GM12878 (cell line): ENCODE measurements around the gene C1QL4.

Experiments
- CHD1 ChIP-seq: IDR thresholded peaks from 2 replicates; pipeline ENCODE4 v1.6.1; 2012; ENCODE audit warnings: low read depth, low read length, improper control_type of control experiment
- EP300 ChIP-seq, 2 experiments: fragments of 150-350 bp in 1 of 2; IDR thresholded peaks; 2 replicates each; pipeline ENCODE4 v1.6.1; 2011 to 2012; ENCODE audit warnings: low read depth in 2 of 2, low read length in 2 of 2, borderline replicate concordance in 1 of 2, improper control_type of control experiment in 1 of 2, inconsistent platforms in 1 of 2; ENCODE audit not compliant: control insufficient read depth in 1 of 2
- FOS ChIP-seq: IDR thresholded peaks from 3 replicates; pipeline ENCODE4 v1.6.1; 2011; ENCODE audit warnings: borderline replicate concordance; ENCODE audit not compliant: insufficient read length; ENCODE audit errors: extremely low read depth
- MAX ChIP-seq: IDR thresholded peaks from 2 replicates; pipeline ENCODE4 v1.6.1; 2012; ENCODE audit warnings: low read depth, low read length, improper control_type of control experiment
- NKRF ChIP-seq: fragments of 450-650 bp; conservative IDR thresholded peaks from 2 replicates; pipeline ENCODE4 v1.6.1; 2017; ENCODE audit warnings: mild to moderate bottlenecking, moderate library complexity
- NRF1 ChIP-seq: conservative IDR thresholded peaks from 2 replicates; pipeline ENCODE4 v1.6.1; 2011; ENCODE audit warnings: mild to moderate bottlenecking, low read depth, low read length, improper control_type of control experiment
- ZBTB11 ChIP-seq: fragments of 450-650 bp; formaldehyde crosslinking; IDR thresholded peaks from 2 replicates; pipeline ENCODE4 v1.5.0; 2022; ENCODE audit warnings: mild to moderate bottlenecking, missing genetic modification characterization

GRCh38 chr12:49284672-49285071, 52.3 kb downstream of the C1QL4 start:
- TF ChIP-seq CHD1 (no peak), FOS (no peak), EP300 (IDR thresholded peaks at IDR 0.05; ENCODE audit: borderline replicate concordance in 1 of 2, control insufficient read depth in 1 of 2, low read depth in 2 of 2, low read length in 2 of 2) (no peak), MAX (no peak), NRF1 (no peak), ZBTB11 (CRISPR knock-in tag) (no peak), NKRF (no peak)
